GDM1 (cell line): ENCODE data around the gene TCF12.

Experiments
- DNase-seq: peaks from one replicate; lab custom pipeline; 2025; lab: John Stamatoyannopoulos, UW

The TCF12 gene

GRCh38 chr15:57320631-57321220 lies 402.3 kb downstream of the TCF12 start:
- DNase-seq: no peak

- no peak for DNase-seq
Observed at GRCh38 chr15:57321485-57321884, 403.0 kb downstream of the TCF12 start.

- DNase-seq: no peak
Observed at GRCh38 chr15:57321973-57322601, 403.6 kb downstream of the TCF12 start.

GRCh38 chr15:57322602-57323250 lies 404.3 kb downstream of the TCF12 start:
- DNase-seq: no peak

GRCh38 chr15:57323299-57323805 lies 404.9 kb downstream of the TCF12 start:
- no peak for DNase-seq

- no peak for DNase-seq
Observed at GRCh38 chr15:57323806-57324589, 405.6 kb downstream of the TCF12 start.

- no peak for DNase-seq
Observed at GRCh38 chr15:57324590-57324890, 406.1 kb downstream of the TCF12 start.

- no peak for DNase-seq
Observed at GRCh38 chr15:57324944-57325679, 406.7 kb downstream of the TCF12 start.

- DNase-seq: no peak
Observed at GRCh38 chr15:57326196-57326595, 407.8 kb downstream of the TCF12 start.

GRCh38 chr15:57327985-57328471 lies 409.6 kb downstream of the TCF12 start:
- no peak for DNase-seq

GRCh38 chr15:57328479-57328878 lies 410.0 kb downstream of the TCF12 start:
- DNase-seq: no peak

GRCh38 chr15:57328897-57329296 lies 410.5 kb downstream of the TCF12 start:
- no peak for DNase-seq

GRCh38 chr15:57329582-57330367 lies 411.3 kb downstream of the TCF12 start:
- no peak for DNase-seq

- DNase-seq: no peak
Observed at GRCh38 chr15:57330619-57331340, 412.3 kb downstream of the TCF12 start.

GRCh38 chr15:57332326-57332725 lies 413.9 kb downstream of the TCF12 start:
- no peak for DNase-seq

- no peak for DNase-seq
Observed at GRCh38 chr15:57333487-57333886, 415.0 kb downstream of the TCF12 start.

GRCh38 chr15:57334257-57334656 lies 415.8 kb downstream of the TCF12 start:
- DNase-seq: no peak

GRCh38 chr15:57335293-57335715 lies 416.9 kb downstream of the TCF12 start:
- DNase-seq: no peak

GRCh38 chr15:57335719-57336118 lies 417.3 kb downstream of the TCF12 start:
- no peak for DNase-seq

- DNase-seq: no peak
Observed at GRCh38 chr15:57337868-57338411, 419.5 kb downstream of the TCF12 start.
